SK-N-SH treated with all-trans-retinoic acid at 6 μM for 48 hours (cell line): ENCODE data around the gene C1orf198.

ENCODE experiments used
- ATAC-seq: fragments of 200-7000 bp; cut with Tn5 transposase; 3 replicates; pipeline ENCODE4 v1.9.1; 2020; ENCODE audit warnings: mild to moderate bottlenecking, moderate library complexity
- ARNTL ChIP-seq: fragments of 450-650 bp; formaldehyde crosslinking; IDR thresholded peaks from 2 replicates; pipeline ENCODE4 v1.5.0; 2020; ENCODE audit warnings: low read depth, mild to moderate bottlenecking, moderate library complexity, borderline replicate concordance
- BACH2 ChIP-seq: fragments of 250-450 bp; sonication (Bioruptor Pico); IDR thresholded peaks from 2 replicates; pipeline ENCODE4 v1.9.0; 2021; ENCODE audit warnings: mild to moderate bottlenecking, borderline replicate concordance
- CREB5 ChIP-seq: fragments of 250-450 bp; sonication (Bioruptor Pico); IDR thresholded peaks from 2 replicates; pipeline ENCODE4 v1.5.1; 2020; ENCODE audit warnings: low read depth, mild to moderate bottlenecking, moderate library complexity
- CSDC2 ChIP-seq: fragments of 250-450 bp; sonication (Bioruptor Pico); IDR thresholded peaks from 2 replicates; pipeline ENCODE4 v1.5.0; 2020; ENCODE audit warnings: mild to moderate bottlenecking, moderate library complexity
- CSRNP3 ChIP-seq: fragments of 250-450 bp; sonication (Bioruptor Pico); IDR thresholded peaks from 2 replicates; pipeline ENCODE4 v1.5.1; 2021; ENCODE audit warnings: mild to moderate bottlenecking, moderate library complexity
- ESRRG ChIP-seq: fragments of 250-450 bp; sonication (Bioruptor Pico); IDR thresholded peaks from 2 replicates; pipeline ENCODE4 v1.6.1; 2021; ENCODE audit warnings: mild to moderate bottlenecking
- GLIS3 ChIP-seq: fragments of 250-450 bp; sonication (Bioruptor Pico); IDR thresholded peaks from 2 replicates; pipeline ENCODE4 v1.5.0; 2020; ENCODE audit warnings: mild to moderate bottlenecking, moderate library complexity
- ISL1 ChIP-seq: fragments of 250-450 bp; sonication (Bioruptor Pico); IDR thresholded peaks from 2 replicates; pipeline ENCODE4 v2.1.2; 2022; ENCODE audit warnings: mild to moderate bottlenecking, moderate library complexity
- OSR1 ChIP-seq: fragments of 250-450 bp; sonication (Bioruptor Pico); IDR thresholded peaks from 2 replicates; pipeline ENCODE4 v1.8.0; 2022; ENCODE audit warnings: moderate library complexity, mild to moderate bottlenecking, inconsistent platforms
- POU6F1 ChIP-seq: fragments of 250-450 bp; sonication (Bioruptor Pico); IDR thresholded peaks from 2 replicates; pipeline ENCODE4 v1.8.0; 2021; ENCODE audit warnings: low read depth, mild to moderate bottlenecking, moderate library complexity, borderline replicate concordance
- PPARA ChIP-seq: fragments of 250-450 bp; sonication (Bioruptor Pico); IDR thresholded peaks from 2 replicates; pipeline ENCODE4 v1.5.0; 2020; ENCODE audit warnings: mild to moderate bottlenecking, borderline replicate concordance
- RARB ChIP-seq: fragments of 250-450 bp; sonication (Bioruptor Pico); IDR thresholded peaks from 2 replicates; pipeline ENCODE4 v1.8.0; 2021; ENCODE audit warnings: mild to moderate bottlenecking, moderate library complexity
- SNAI2 ChIP-seq: fragments of 250-450 bp; sonication (Bioruptor Pico); IDR thresholded peaks from 2 replicates; pipeline ENCODE4 v1.5.0; 2020; ENCODE audit warnings: mild to moderate bottlenecking, moderate library complexity
- TOX ChIP-seq: fragments of 250-450 bp; sonication (Bioruptor Pico); IDR thresholded peaks from 2 replicates; pipeline ENCODE4 v1.8.0; 2021; ENCODE audit warnings: mild to moderate bottlenecking, moderate library complexity, borderline replicate concordance
- TSHZ2 ChIP-seq: fragments of 250-450 bp; sonication (Bioruptor Pico); IDR thresholded peaks from 2 replicates; pipeline ENCODE4 v1.5.0; 2020; ENCODE audit warnings: mild to moderate bottlenecking, moderate library complexity
- ZC3H10 ChIP-seq: fragments of 250-450 bp; sonication (Bioruptor Pico); IDR thresholded peaks from 2 replicates; pipeline ENCODE4 v1.5.1; 2021; ENCODE audit warnings: mild to moderate bottlenecking, moderate library complexity
- ZFP3 ChIP-seq: fragments of 250-450 bp; sonication (Bioruptor Pico); IDR thresholded peaks from 2 replicates; pipeline ENCODE4 v1.5.0; 2020; ENCODE audit warnings: mild to moderate bottlenecking, moderate library complexity
- ZFP30 ChIP-seq: fragments of 450-650 bp; formaldehyde crosslinking; IDR thresholded peaks from 2 replicates; pipeline ENCODE4 v1.5.0; 2022; ENCODE audit warnings: mild to moderate bottlenecking, moderate library complexity
- ZNF565 ChIP-seq: fragments of 450-650 bp; formaldehyde crosslinking; conservative IDR thresholded peaks from 2 replicates; pipeline ENCODE4 v1.5.0; 2020; ENCODE audit warnings: low read depth, mild to moderate bottlenecking, moderate library complexity
- ZNF70 ChIP-seq: fragments of 450-650 bp; formaldehyde crosslinking; IDR thresholded peaks from 2 replicates; pipeline ENCODE4 v1.5.0; 2020; ENCODE audit warnings: mild to moderate bottlenecking, moderate library complexity
- ZNF8 ChIP-seq: fragments of 450-650 bp; formaldehyde crosslinking; IDR thresholded peaks from 2 replicates; pipeline ENCODE4 v1.5.0; 2020; ENCODE audit warnings: mild to moderate bottlenecking, moderate library complexity

The C1orf198 gene

DNA sequence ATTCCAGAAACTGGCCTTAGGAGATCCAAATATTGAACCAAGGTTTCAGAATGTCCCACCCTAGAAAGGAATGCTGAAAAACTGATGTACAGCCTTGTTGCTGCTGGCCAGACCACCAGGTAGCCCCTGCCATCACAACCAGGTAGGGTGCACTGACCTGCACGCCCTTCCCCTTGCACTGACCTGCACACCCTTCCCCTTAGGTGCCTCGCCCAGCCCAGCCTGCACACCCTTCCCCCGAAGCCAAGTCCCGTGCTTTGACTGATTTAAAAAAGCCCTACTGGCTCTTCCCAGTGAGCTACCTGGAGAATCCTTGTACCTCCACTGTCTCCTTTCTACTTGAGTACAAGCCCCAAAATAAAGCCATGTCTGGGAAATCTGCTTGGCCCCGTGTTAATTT lies 26.3 kb upstream of the C1orf198 start:
- no peak for TF ChIP-seq TSHZ2
- TF ChIP-seq SNAI2 (CRISPR knock-in tag): no peak
- no peak for TF ChIP-seq RARB (CRISPR knock-in tag)
- TF ChIP-seq ZFP30 (CRISPR knock-in tag): no peak
- no peak for ATAC-seq

DNA sequence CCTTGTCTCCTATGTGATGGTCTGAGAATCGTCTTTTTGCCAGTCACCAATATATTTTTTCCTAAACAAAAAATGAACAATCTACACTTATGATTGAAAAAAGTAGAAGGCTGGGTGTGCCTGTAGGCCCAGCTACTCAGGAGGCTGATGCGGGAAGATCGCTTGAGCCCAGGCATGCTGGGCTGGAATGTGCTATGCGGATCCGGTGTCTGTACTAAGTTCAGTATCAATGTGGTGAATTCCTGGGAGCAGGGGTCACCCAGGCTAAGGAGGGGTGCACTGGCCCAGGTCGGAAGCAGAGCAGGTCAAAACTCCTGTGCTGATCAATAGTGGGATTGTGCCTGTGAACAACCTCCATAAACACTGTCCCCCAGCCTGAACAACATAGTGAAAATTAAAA lies 25.7 kb upstream of the C1orf198 start:
- TF ChIP-seq POU6F1 (CRISPR knock-in tag) (no peak), BACH2 (CRISPR knock-in tag) (no peak), CSRNP3 (no peak), PPARA (CRISPR knock-in tag) (no peak), CSDC2 (CRISPR knock-in tag) (no peak), ARNTL (no peak), ISL1 (no peak), ZNF70 (CRISPR knock-in tag) (no peak), GLIS3 (CRISPR knock-in tag) (no peak), TSHZ2 (no peak), ZC3H10 (CRISPR knock-in tag) (no peak), RARB (CRISPR knock-in tag) (no peak), ZFP30 (CRISPR knock-in tag) (no peak)
- TF ChIP-seq, all 23 proteins: peak for 0

GRCh38 chr1:230892018-230892491 lies 23.7 kb upstream of the C1orf198 start:
- ATAC-seq: no peak; the same call in 2 of the 3 replicates
- no peak for TF ChIP-seq ZNF8

More for the DNA sequence above, 25.7 kb upstream of the C1orf198 start:
- no peak for ATAC-seq

- peak; percentile 60 for ATAC-seq
- TF ChIP-seq GLIS3 (CRISPR knock-in tag) (no peak), ZFP30 (CRISPR knock-in tag) (no peak), OSR1 (no peak), ZFP3 (no peak), TOX (CRISPR knock-in tag) (no peak), BACH2 (CRISPR knock-in tag) (no peak), ESRRG (CRISPR knock-in tag) (no peak), RARB (CRISPR knock-in tag) (no peak), POU6F1 (CRISPR knock-in tag) (no peak), ZC3H10 (CRISPR knock-in tag) (no peak), ZNF565 (CRISPR knock-in tag) (no peak), TSHZ2 (no peak), ZNF8 (no peak), ISL1 (no peak), ARNTL (no peak), PPARA (CRISPR knock-in tag) (no peak), CSDC2 (CRISPR knock-in tag) (no peak), CREB5 (CRISPR knock-in tag) (no peak)
Measured at GRCh38 chr1:230891413-230891812, 23.1 kb upstream of the C1orf198 start.
